ENCODE results near the gene TCF23.

TCF23 gene

DNA sequence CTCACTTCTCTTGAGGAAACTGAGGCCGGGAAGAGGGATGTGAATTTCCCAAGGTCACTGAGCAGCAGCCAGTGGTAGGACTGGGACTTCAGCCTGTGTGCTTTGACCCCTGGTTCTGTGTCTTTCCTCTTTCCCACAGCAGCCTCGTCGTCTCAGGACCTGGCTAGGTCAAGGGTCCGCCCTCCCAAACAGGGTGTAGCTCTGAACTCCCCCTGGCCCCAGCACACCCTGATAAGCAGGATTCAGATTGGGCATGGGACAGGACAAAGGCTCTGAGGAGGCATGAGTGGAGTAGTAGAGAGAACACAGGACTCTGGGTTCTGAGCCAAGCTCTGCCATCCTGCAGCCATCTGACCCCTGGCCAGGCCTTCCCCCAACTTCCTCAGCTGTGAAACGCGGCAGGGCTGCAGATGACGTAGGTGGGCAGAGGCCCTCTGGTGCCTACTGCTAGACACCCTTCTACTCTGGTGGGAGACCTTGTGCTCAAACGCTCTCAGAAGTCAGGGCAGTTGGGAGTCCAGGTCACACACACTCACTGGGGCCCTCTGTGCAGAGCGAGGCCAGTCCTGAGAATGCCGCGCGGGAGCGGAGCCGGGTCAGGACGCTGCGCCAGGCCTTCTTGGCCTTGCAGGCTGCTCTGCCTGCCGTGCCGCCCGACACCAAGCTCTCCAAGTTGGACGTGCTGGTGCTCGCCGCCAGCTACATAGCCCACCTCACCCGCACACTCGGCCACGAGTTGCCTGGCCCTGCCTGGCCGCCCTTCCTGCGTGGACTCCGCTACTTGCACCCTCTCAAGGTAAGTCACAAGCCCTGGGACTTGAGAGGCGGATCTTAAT, 984 bp downstream of the TCF23 start:
- Histone ChIP-seq H3K27ac (ENCODE audit: low read depth, low read length) (no peak overlapping the region), H3K4me1 (ENCODE audit: control insufficient read depth, insufficient read depth, low read length) (no peaks in the 10 kb centered on the region), H3K36me3 (ENCODE audit: control insufficient read depth, insufficient read depth, low read length) (no peaks in the 10 kb centered on the region), H3K4me3 (ENCODE audit: low read length) (no peak overlapping the region), H3K9ac (ENCODE audit: low read length) (no peak overlapping the region), H3K27me3 (ENCODE audit: control insufficient read depth, insufficient read depth, low read length) (no peaks in the 10 kb centered on the region)

GRCh38 chr2:27150639-27151230, 1.9 kb downstream of the TCF23 start:
- Histone ChIP-seq H3K4me3 (ENCODE audit: low read length) (no peak overlapping the region), H3K36me3 (ENCODE audit: control insufficient read depth, insufficient read depth, low read length) (no peaks in the 10 kb centered on the region), H3K4me1 (ENCODE audit: control insufficient read depth, insufficient read depth, low read length) (no peaks in the 10 kb centered on the region), H3K27ac (ENCODE audit: low read depth, low read length) (no peak overlapping the region), H3K9ac (ENCODE audit: low read length) (no peak overlapping the region), H3K27me3 (ENCODE audit: control insufficient read depth, insufficient read depth, low read length) (no peaks in the 10 kb centered on the region)

DNA sequence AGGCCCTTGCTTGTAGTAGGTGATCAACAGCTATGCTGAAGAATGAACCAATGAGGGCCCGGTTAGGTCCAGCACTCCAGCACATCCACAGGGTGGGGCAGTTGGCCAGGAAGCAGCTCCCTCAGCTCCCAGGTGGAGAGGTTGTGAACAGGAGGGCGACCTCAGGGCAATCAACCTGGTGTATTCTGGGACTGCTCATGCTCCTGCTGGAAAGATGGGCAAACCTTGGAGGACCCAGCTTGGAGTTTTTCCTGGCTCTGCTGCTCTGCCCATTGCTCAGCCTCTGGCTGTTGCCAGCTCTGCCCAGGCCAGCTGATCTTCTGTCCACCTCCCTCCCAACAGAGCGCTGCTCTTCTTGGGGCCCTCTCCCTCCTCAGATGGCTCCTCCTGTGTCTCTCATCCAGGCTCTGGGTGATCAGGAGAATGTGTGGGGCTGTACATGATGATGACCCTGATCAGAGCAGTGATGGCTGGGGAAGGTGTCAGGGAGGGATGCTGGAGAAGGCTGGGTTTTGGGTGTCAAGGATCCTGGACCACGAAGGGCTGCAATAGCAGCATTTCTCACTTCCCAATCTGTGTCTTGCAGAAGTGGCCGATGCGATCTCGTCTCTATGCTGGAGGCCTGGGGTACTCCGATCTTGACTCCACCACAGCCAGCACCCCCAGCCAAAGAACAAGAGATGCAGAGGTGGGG, 3.4 kb downstream of the TCF23 start:
- Histone ChIP-seq H3K4me1 (ENCODE audit: control insufficient read depth, insufficient read depth, low read length) (no peaks in the 10 kb centered on the region), H3K27ac (ENCODE audit: low read depth, low read length) (no peak overlapping the region), H3K36me3 (ENCODE audit: control insufficient read depth, insufficient read depth, low read length) (no peaks in the 10 kb centered on the region), H3K9ac (ENCODE audit: low read length) (no peak overlapping the region), H3K27me3 (ENCODE audit: control insufficient read depth, insufficient read depth, low read length) (no peaks in the 10 kb centered on the region), H3K4me3 (ENCODE audit: low read length) (no peak overlapping the region)

GRCh38 chr2:27152796-27153464, 4.1 kb downstream of the TCF23 start:
- H3K4me1 ChIP-seq (ENCODE audit: control insufficient read depth, insufficient read depth, low read length): no peaks in the 10 kb centered on the region
- no peaks in the 10 kb centered on the region for H3K27me3 ChIP-seq (ENCODE audit: control insufficient read depth, insufficient read depth, low read length)
- H3K27ac ChIP-seq (ENCODE audit: low read depth, low read length): no peak overlapping the region
- no peak overlapping the region for H3K9ac ChIP-seq (ENCODE audit: low read length)
- H3K36me3 ChIP-seq (ENCODE audit: control insufficient read depth, insufficient read depth, low read length): no peaks in the 10 kb centered on the region
- H3K4me3 ChIP-seq (ENCODE audit: low read length): no peak overlapping the region

DNA sequence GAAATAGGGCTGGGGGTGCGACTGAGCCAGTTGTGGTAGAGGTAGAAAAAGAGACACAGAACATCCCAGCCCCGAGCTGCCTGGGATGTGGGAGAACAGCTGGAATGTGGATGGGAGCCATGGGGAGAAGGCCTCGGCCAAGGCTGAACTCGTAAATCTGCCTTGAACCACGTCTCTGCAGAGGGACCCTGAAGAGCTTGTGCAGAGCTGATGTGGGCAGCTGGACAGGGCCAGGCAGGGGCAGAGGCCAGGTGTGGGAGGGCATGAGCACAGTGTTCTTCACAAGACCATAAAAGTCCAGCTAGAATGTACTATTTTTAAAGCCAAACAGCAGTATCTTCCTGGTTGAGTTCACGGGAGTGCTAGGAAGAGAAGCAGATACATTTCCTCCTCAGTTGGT, 5.7 kb downstream of the TCF23 start:
- no peak overlapping the region for H3K9ac ChIP-seq (ENCODE audit: low read length)
- no peak overlapping the region for H3K4me3 ChIP-seq (ENCODE audit: low read length)
- no peaks in the 10 kb centered on the region for H3K27me3 ChIP-seq (ENCODE audit: control insufficient read depth, insufficient read depth, low read length)
- H3K4me1 ChIP-seq (ENCODE audit: control insufficient read depth, insufficient read depth, low read length): no peaks in the 10 kb centered on the region
- H3K27ac ChIP-seq (ENCODE audit: low read depth, low read length): no peak overlapping the region
- no peaks in the 10 kb centered on the region for H3K36me3 ChIP-seq (ENCODE audit: control insufficient read depth, insufficient read depth, low read length)

DNA sequence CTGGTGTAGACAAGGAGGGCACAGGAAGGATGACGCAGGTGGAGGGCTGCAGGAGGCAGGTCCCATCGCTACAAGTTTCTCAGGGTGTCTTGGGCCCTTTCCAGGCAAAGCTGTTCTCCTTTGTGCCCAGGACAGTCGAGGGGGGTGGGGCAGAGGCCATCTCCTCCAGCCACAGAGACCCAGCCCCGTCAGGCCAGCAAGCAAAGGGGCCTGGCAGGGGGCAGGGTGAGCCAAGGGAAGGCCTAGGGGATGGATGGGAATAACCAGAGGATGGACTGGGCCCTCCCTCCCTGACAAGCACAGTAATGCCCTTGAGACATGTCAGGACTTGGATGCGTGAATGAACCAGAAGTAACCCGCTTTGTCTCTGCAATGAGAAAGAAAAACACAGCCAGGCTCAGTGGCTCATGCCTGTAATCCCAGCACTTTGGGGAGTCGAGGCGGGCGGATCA, 6.3 kb downstream of the TCF23 start:
- H3K27ac ChIP-seq (ENCODE audit: low read depth, low read length): no peak overlapping the region
- H3K4me3 ChIP-seq (ENCODE audit: low read length): no peak overlapping the region
- H3K27me3 ChIP-seq (ENCODE audit: control insufficient read depth, insufficient read depth, low read length): no peaks in the 10 kb centered on the region
- H3K9ac ChIP-seq (ENCODE audit: low read length): no peak overlapping the region
- H3K36me3 ChIP-seq (ENCODE audit: control insufficient read depth, insufficient read depth, low read length): no peaks in the 10 kb centered on the region
- no peaks in the 10 kb centered on the region for H3K4me1 ChIP-seq (ENCODE audit: control insufficient read depth, insufficient read depth, low read length)

- Histone ChIP-seq H3K27me3 (ENCODE audit: control insufficient read depth, insufficient read depth, low read length) (no peaks in the 10 kb centered on the region), H3K4me3 (ENCODE audit: low read length) (no peak overlapping the region), H3K27ac (ENCODE audit: low read depth, low read length) (no peak overlapping the region)
Measured at GRCh38 chr2:27158468-27158867, 9.7 kb downstream of the TCF23 start.

DNA sequence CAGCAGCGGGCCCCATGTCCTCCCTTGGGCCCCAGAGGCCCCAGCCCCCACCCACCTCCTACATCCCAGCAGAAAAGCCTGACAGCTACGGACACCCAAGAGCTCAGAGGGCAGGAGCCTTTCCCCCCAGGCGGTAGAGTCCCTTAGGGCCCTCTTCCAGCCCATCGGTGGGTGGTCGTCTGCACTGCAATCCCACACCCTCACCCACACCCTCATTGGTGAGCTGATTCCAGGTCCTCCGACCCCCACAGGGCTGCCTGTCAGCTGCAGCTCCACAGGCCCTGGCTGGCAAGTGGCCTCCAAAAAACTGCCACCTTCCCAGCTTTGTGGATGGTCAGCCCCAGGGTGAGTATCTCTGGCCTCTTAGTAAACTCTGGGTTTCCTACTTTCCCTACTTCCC, 10.5 kb downstream of the TCF23 start:
- Histone ChIP-seq H3K9ac (ENCODE audit: low read length) (no peak overlapping the region), H3K4me3 (ENCODE audit: low read length) (no peak overlapping the region), H3K36me3 (ENCODE audit: control insufficient read depth, insufficient read depth, low read length) (no peaks in the 10 kb centered on the region), H3K27me3 (ENCODE audit: control insufficient read depth, insufficient read depth, low read length) (no peaks in the 10 kb centered on the region), H3K27ac (ENCODE audit: low read depth, low read length) (no peak overlapping the region), H3K4me1 (ENCODE audit: control insufficient read depth, insufficient read depth, low read length) (no peaks in the 10 kb centered on the region)

More at GRCh38 chr2:27158468-27158867, 9.7 kb downstream of the TCF23 start:
- Histone ChIP-seq H3K4me1 (ENCODE audit: control insufficient read depth, insufficient read depth, low read length) (no peaks in the 10 kb centered on the region), H3K9ac (ENCODE audit: low read length) (no peak overlapping the region), H3K36me3 (ENCODE audit: control insufficient read depth, insufficient read depth, low read length) (no peaks in the 10 kb centered on the region)

DNA sequence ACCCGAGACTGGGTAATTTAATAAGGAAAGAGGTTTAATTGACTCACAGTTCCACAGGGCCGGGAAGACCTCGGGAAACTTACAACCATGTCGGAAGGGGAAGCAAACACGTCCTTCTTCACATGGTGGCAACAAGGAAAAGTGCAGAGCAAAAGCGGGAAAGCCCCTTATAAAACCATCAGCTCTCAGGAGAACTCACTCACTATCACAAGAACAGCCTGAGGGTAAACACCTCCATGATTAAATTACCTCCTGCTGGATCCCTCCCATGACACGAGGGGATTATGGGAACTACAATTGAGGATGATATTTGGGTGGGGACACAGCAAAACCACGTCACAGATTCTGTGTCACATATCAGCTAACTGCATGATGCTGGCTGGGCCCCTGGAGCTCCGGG, 11.4 kb downstream of the TCF23 start:
- Histone ChIP-seq H3K27ac (ENCODE audit: low read depth, low read length) (no peak overlapping the region), H3K4me1 (ENCODE audit: control insufficient read depth, insufficient read depth, low read length) (no peaks in the 10 kb centered on the region), H3K9ac (ENCODE audit: low read length) (no peak overlapping the region), H3K36me3 (ENCODE audit: control insufficient read depth, insufficient read depth, low read length) (no peaks in the 10 kb centered on the region), H3K27me3 (ENCODE audit: control insufficient read depth, insufficient read depth, low read length) (no peaks in the 10 kb centered on the region), H3K4me3 (ENCODE audit: low read length) (no peak overlapping the region)

GRCh38 chr2:27162151-27163121, 13.6 kb downstream of the TCF23 start:
- Histone ChIP-seq H3K36me3 (ENCODE audit: control insufficient read depth, insufficient read depth, low read length) (no peaks in the 10 kb centered on the region), H3K9ac (ENCODE audit: low read length) (no peak overlapping the region), H3K4me1 (ENCODE audit: control insufficient read depth, insufficient read depth, low read length) (no peaks in the 10 kb centered on the region), H3K27me3 (ENCODE audit: control insufficient read depth, insufficient read depth, low read length) (no peaks in the 10 kb centered on the region), H3K4me3 (ENCODE audit: low read length) (no peak overlapping the region), H3K27ac (ENCODE audit: low read depth, low read length) (no peak overlapping the region)

GRCh38 chr2:27164960-27165763, 16.4 kb downstream of the TCF23 start:
- Histone ChIP-seq H3K4me1 (ENCODE audit: control insufficient read depth, insufficient read depth, low read length) (no peaks in the 10 kb centered on the region), H3K27me3 (ENCODE audit: control insufficient read depth, insufficient read depth, low read length) (no peaks in the 10 kb centered on the region), H3K9ac (ENCODE audit: low read length) (no peak overlapping the region), H3K4me3 (ENCODE audit: low read length) (no peak overlapping the region), H3K36me3 (ENCODE audit: control insufficient read depth, insufficient read depth, low read length) (no peaks in the 10 kb centered on the region), H3K27ac (ENCODE audit: low read depth, low read length) (no peak overlapping the region)

All from rectal smooth muscle tissue (tissue), 1 donor.